ENCODE measurements around the gene SH3YL1.
"Not testable (repeated sequence)": the region's sequence is repeated elsewhere in the genome, so short reads cannot be mapped to it uniquely, and the experiment has no call there.

SH3YL1 gene

DNA sequence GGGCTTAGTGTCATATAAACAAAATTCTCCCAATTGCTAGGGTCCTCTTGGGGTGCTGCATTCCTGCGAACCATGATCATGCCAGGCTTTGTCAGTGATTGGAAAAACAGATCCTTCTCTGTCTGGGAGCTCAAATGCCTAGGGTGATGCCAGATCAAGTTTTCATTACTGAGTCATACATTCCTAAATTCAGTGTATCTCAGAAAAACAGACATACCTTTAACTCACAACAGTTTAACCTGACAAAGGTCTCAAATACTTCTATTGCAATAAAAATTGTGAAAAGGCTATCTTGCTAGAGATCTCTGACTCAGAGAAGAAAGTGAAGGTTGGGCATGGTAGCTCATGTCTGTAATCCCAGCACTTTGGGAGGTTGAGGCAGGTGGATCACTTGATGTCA, 86.9 kb downstream of the SH3YL1 start:
- Histone ChIP-seq H3K27ac (ENCODE audit: low read depth, low read length, severe bottlenecking) (peak overlapping the region; percentile 62), H3K36me3 (ENCODE audit: control insufficient read depth, insufficient read depth, low read length) (no peaks in the 10 kb centered on the region), H3K4me1 (ENCODE audit: control insufficient read depth, insufficient read depth, low read length, poor library complexity, severe bottlenecking) (peaks cover 17% of the 10 kb centered on the region), H3K4me3 (ENCODE audit: extremely low read depth, insufficient read depth, low read length, poor library complexity, severe bottlenecking) (no peak overlapping the region), H3K9me3 (ENCODE audit: control insufficient read depth, low read length) (peaks cover 5% of the 10 kb centered on the region)
- WGBS, 2 experiments (ENCODE audit: insufficient coverage in 2 of 2), result 80% methylated on average over 1 of the region's 1 CpG

DNA sequence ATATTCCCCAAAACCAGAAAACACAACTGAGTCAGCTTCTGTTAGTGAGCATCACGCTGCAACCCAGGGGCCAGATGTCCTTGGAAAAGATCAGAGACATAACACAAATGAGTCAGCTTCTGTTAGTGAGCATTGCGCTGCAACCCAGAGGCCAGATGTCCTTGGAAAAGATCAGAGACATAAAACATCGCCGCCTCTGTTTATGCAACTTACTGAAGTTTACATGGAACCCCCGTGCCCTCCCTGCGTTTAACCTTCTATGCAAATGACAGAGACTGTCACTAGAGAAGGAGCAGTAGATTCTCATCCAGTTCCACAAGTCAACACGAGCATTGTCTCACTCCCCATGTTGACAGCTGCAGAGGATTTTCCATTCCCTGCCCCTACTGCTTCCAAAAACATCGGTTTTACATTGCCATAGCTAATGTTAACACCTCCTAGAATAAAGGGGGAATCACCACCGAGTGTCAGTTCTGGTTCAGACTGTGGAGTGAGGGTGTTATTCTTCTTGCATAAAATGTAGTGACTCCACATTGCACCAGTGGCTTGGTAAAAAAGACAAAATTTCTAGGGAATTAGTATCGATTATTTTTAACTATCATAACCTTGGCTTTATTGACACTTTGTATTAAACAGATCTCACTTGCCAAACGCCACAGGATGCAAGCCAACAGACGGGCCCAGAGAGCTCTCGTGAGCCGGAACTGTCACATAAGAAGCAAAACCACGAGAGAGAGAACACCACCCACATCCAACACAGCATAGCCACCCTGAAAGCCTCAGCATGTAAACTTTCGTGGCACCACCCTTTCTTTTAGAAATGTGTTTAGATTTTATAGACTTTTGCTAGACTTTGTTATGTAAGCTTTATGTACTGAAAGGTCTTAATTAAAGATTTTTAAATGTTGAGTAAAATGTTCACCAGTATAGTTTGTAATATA, 87.7 kb downstream of the SH3YL1 start:
- Histone ChIP-seq H3K4me3 (ENCODE audit: extremely low read depth, insufficient read depth, low read length, poor library complexity, severe bottlenecking) (no peak overlapping the region), H3K4me1 (ENCODE audit: control insufficient read depth, insufficient read depth, low read length, poor library complexity, severe bottlenecking) (peaks cover 17% of the 10 kb centered on the region), H3K9me3 (ENCODE audit: control insufficient read depth, low read length) (peaks cover 5% of the 10 kb centered on the region), H3K36me3 (ENCODE audit: control insufficient read depth, insufficient read depth, low read length) (no peaks in the 10 kb centered on the region), H3K27ac (ENCODE audit: low read depth, low read length, severe bottlenecking) (peak overlapping the region; percentile 81)
- 83 to 88% methylated on average over 10 to 11 of the region's 16 CpGs for WGBS, 2 experiments (ENCODE audit: insufficient coverage in 2 of 2)

DNA sequence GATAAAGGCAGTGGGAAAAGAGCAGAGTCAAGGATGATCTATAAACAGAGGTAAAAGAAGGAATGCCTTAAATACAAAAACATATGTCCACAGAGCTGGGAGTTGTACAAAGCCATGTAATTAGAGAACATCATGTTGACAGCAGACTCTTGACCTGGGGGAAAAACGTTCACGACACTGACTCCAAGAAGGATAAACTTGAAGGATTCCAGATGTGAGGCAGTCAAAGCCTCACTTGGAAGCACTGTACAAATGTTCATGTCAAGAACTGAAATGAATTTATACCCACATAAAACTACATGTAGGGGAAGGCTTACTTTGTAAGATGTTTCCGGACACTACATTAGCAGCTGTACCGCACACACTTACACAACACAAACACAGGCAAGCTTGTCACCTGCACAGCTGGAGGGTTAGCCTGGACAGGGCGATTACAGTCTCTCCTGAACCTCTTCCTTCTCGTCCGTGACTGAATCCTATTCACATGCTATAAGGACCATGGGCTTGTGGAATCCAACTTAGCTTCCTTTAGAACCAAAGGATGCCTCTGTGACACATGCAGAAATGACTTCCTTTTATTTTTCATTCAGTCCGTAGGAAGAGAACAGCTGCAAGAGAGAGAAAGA, 88.6 kb downstream of the SH3YL1 start:
- 86 to 90% methylated on average over 7 to 8 of the region's 8 CpGs for WGBS, 2 experiments (ENCODE audit: insufficient coverage in 2 of 2)
- Histone ChIP-seq H3K27ac (ENCODE audit: low read depth, low read length, severe bottlenecking) (peak overlapping the region; percentile 81), H3K4me3 (ENCODE audit: extremely low read depth, insufficient read depth, low read length, poor library complexity, severe bottlenecking) (no peak overlapping the region), H3K36me3 (ENCODE audit: control insufficient read depth, insufficient read depth, low read length) (no peaks in the 10 kb centered on the region), H3K9me3 (ENCODE audit: control insufficient read depth, low read length) (peaks cover 3% of the 10 kb centered on the region), H3K4me1 (ENCODE audit: control insufficient read depth, insufficient read depth, low read length, poor library complexity, severe bottlenecking) (peaks cover 17% of the 10 kb centered on the region)

DNA sequence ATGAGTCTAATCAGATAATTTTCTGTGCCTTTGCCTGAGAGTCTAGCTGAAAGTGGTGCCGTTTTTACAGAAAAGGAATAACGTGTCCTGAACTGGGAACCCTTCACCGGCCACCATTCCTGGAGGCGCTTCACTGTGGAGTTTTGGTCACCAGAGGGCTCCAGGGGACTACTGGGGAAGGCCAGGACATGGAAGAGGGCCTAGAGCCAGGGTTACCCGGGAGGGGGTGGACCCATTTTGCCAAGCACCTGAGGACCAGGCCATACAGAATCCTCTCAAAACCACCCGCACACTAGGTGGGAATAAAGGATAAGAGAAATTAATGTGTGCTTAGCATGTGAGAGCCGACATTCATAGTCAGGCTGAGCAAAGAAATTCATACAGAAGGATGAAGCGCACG, 91.7 kb downstream of the SH3YL1 start:
- H3K27ac ChIP-seq (ENCODE audit: low read depth, low read length, severe bottlenecking); H3K9me3 ChIP-seq (ENCODE audit: control insufficient read depth, low read length); H3K36me3 ChIP-seq (ENCODE audit: control insufficient read depth, insufficient read depth, low read length); H3K4me3 ChIP-seq (ENCODE audit: extremely low read depth, insufficient read depth, low read length, poor library complexity, severe bottlenecking): not testable (repeated sequence)
- 77 to 83% methylated on average over 4 to 6 of the region's 9 CpGs for WGBS, 2 experiments (ENCODE audit: insufficient coverage in 2 of 2)
- H3K4me1 ChIP-seq (ENCODE audit: control insufficient read depth, insufficient read depth, low read length, poor library complexity, severe bottlenecking), result peaks cover 17% of the 10 kb centered on the region

DNA sequence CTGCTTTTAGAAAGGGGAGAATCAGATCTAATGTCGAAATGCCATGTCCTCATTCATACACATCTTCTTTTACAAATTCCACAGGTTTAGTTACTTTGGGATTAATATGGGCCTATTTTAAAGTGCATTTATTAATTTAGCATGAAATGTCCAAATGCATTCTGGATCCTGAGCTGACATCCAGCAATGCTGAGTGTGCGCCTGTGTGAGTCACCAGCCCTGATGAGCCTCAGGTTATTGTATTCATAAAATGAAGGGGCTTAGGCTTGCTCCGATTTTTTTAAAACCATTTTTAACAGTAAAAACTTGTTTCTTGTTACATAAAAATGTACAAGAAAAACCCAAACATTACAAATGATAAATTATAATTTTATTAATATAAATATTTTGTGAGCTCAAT, 94.1 kb downstream of the SH3YL1 start:
- no peaks in the 10 kb centered on the region for H3K4me1 ChIP-seq (ENCODE audit: control insufficient read depth, insufficient read depth, low read length, poor library complexity, severe bottlenecking)
- no peaks in the 10 kb centered on the region for H3K9me3 ChIP-seq (ENCODE audit: control insufficient read depth, low read length)
- H3K36me3 ChIP-seq (ENCODE audit: control insufficient read depth, insufficient read depth, low read length), result no peaks in the 10 kb centered on the region
- H3K4me3 ChIP-seq (ENCODE audit: extremely low read depth, insufficient read depth, low read length, poor library complexity, severe bottlenecking), result no peak overlapping the region
- no CpG with 5 or more reads among the region's 3 CpGs for WGBS, 2 experiments (ENCODE audit: insufficient coverage in 2 of 2)
- H3K27ac ChIP-seq (ENCODE audit: low read depth, low read length, severe bottlenecking), result no peak overlapping the region
